Hypothalamus (tissue), 51 donors: Measurements from ENCODE around the gene CD9.

Experiments
- DNase-seq, 51 donors: peaks; one replicate each; lab custom pipeline; 2025; lab: John Stamatoyannopoulos, UW

CD9 gene

GRCh38 chr12:6271281-6271680 is 71.1 kb downstream of the CD9 start:
- no peak for DNase-seq

- DNase-seq: no peak
These were observed 72.4 kb downstream of the CD9 start for GRCh38 chr12:6272300-6273204.

- no peak for DNase-seq
These were observed 73.0 kb downstream of the CD9 start for GRCh38 chr12:6273205-6273540.

GRCh38 chr12:6273541-6274230 is 73.5 kb downstream of the CD9 start:
- no peak for DNase-seq

GRCh38 chr12:6274231-6275221 is 74.3 kb downstream of the CD9 start:
- no peak for DNase-seq

- DNase-seq: no peak
These were observed 76.0 kb downstream of the CD9 start for GRCh38 chr12:6275928-6276887.

GRCh38 chr12:6276956-6277620 is 76.9 kb downstream of the CD9 start:
- no peak for DNase-seq

GRCh38 chr12:6277982-6278438 is 77.8 kb downstream of the CD9 start:
- DNase-seq: no peak

GRCh38 chr12:6278439-6279255 is 78.4 kb downstream of the CD9 start:
- DNase-seq: peak in 47 of 51 donors; percentile 27 to 90 (median 59)

GRCh38 chr12:6279256-6279628 is 79.0 kb downstream of the CD9 start:
- DNase-seq: no peak

GRCh38 chr12:6279631-6280030 is 79.4 kb downstream of the CD9 start:
- DNase-seq: no peak

GRCh38 chr12:6280053-6280469 is 79.9 kb downstream of the CD9 start:
- no peak for DNase-seq

- DNase-seq: no peak
These were observed 80.5 kb downstream of the CD9 start for GRCh38 chr12:6280672-6281071.

GRCh38 chr12:6281081-6281809 is 81.0 kb downstream of the CD9 start:
- DNase-seq: no peak

GRCh38 chr12:6282453-6282840 is 82.2 kb downstream of the CD9 start:
- no peak for DNase-seq

GRCh38 chr12:6284273-6284672 is 84.1 kb downstream of the CD9 start:
- DNase-seq: no peak

- DNase-seq: peak in 41 of 51 donors; percentile 9 to 79 (median 28)
These were observed 84.9 kb downstream of the CD9 start for GRCh38 chr12:6285063-6285477.
